HepG2 (cell line): Measurements from ENCODE around the gene CDH2.

Source experiments
- ATRX ChIP-seq: sonication (generic); formaldehyde crosslinking; IDR thresholded peaks from 2 replicates; pipeline ENCODE4 v1.4.0; 2020; ENCODE audit warnings: missing genetic modification reagents, borderline replicate concordance
- ZSCAN22 ChIP-seq: sonication (generic); formaldehyde crosslinking; IDR thresholded peaks from 2 replicates; pipeline ENCODE4 v1.4.0; 2020; ENCODE audit warnings: mild to moderate bottlenecking, missing genetic modification reagents

- no peak for TF ChIP-seq ZSCAN22 (CRISPR knock-in tag)
- TF ChIP-seq ATRX (CRISPR knock-in tag) = no peak
Observed at GRCh38 chr18:28208712-28209265, 31.9 kb upstream of the CDH2 start.
